K562 (cell line): Measurements from ENCODE around the gene KXD1. TPM values are rescaled to one million over a fixed set of nuclear protein-coding genes. Genes with fewer than 3 reads are reported as not detected.
A peak's percentile ranks its signal among the peaks of the same experiment; 100 is the strongest.

ENCODE experiments used
- ATAC-seq: fragments of 200-7000 bp; cut with Tn5 transposase; 3 replicates; pipeline ENCODE4 v1.9.1; 2020; ENCODE audit warnings: moderate library complexity
- BruUV-seq: library from RNA; stranded (reverse); fragments of 400-500 nt; replicated peaks from 2 replicates; lab custom pipeline; 2021; lab: Mats Ljungman, UMichigan
- CTCF ChIA-PET: fragments of 300-600 bp; formaldehyde crosslinking; extraction: SDS; loops from one replicate; lab custom pipeline; 2021; ENCODE audit warnings: low intra/inter-chr PET ratio; lab: Yijun Ruan, JAX
- POLR2A ChIA-PET: fragments of 300-600, 350-650 bp; sonication (Branson Sonifier 250); formaldehyde crosslinking; extraction: SDS; loops from one replicate; lab custom pipeline; 2021; ENCODE audit warnings: antibody characterized with exemption, inconsistent platforms; lab: Yijun Ruan, JAX
- DNase-seq, 4 experiments: peaks; one replicate each; pipeline versions ENCODE4 v3.0.0 to v3.0.0-alpha.2; 2011 to 2018; ENCODE audit warnings: low spot score in 3 of 4, mixed read lengths in 3 of 4; ENCODE audit errors: extremely low read depth in 1 of 4
- FAIRE-seq: peaks from 2 replicates; lab custom pipeline; 2011; peaks lifted over from hg19 to GRCh38; lab: Jason Lieb, UNC
- H2AFZ ChIP-seq: 2 replicates; pipeline ENCODE4 v1.6.0; 2011; ENCODE audit warnings: low read depth, low read length, control low read depth, inconsistent platforms
- H3K27ac ChIP-seq: fragments of 200-600 bp; 3 replicates; pipeline ENCODE4 v1.8.0; 2011; ENCODE audit warnings: low read depth, mild to moderate bottlenecking, control low read depth, inconsistent platforms, low read length, moderate library complexity, mixed read lengths; ENCODE audit errors: extremely low read depth
- H3K27me3 ChIP-seq, 2 experiments: fragments of 300-600 bp in 1 of 2; 2 replicates in 1 of 2; 3 replicates in 1 of 2; pipeline versions ENCODE4 v1.6.0 to v1.8.0; 2011; ENCODE audit warnings: inconsistent platforms in 2 of 2, low read length in 2 of 2, mild to moderate bottlenecking in 1 of 2, mixed read lengths in 1 of 2, moderate library complexity in 1 of 2; ENCODE audit not compliant: control insufficient read depth in 2 of 2, insufficient read depth in 2 of 2
- H3K36me3 ChIP-seq: fragments of 300-600 bp; 3 replicates; pipeline ENCODE4 v1.8.0; 2011; ENCODE audit warnings: mild to moderate bottlenecking, low read length, inconsistent platforms; ENCODE audit not compliant: control insufficient read depth, insufficient read depth
- H3K4me1 ChIP-seq, 2 experiments: fragments of 200-600 bp in 1 of 2; replicated peaks in 1 of 2; 2 replicates in 1 of 2; 3 replicates in 1 of 2; pipeline versions ENCODE4 v1.5.1 to v1.8.0; 2011; ENCODE audit warnings: inconsistent platforms in 2 of 2, low read length in 2 of 2, mild to moderate bottlenecking in 1 of 2, mixed read lengths in 1 of 2, moderate library complexity in 1 of 2; ENCODE audit not compliant: control insufficient read depth in 2 of 2, insufficient read depth in 2 of 2
- H3K4me2 ChIP-seq: 2 replicates; pipeline ENCODE4 v1.6.1; 2011; ENCODE audit warnings: low read length, control low read depth, inconsistent platforms, mixed read lengths; ENCODE audit not compliant: insufficient read depth
- H3K4me3 ChIP-seq: fragments of 200-600 bp; sonication (generic), shearing (Covaris generic); 2 replicates; pipeline ENCODE4 v1.5.1; 2016; ENCODE audit warnings: control low read depth, inconsistent platforms
- H3K79me2 ChIP-seq: fragments of 200-600 bp; 3 replicates; pipeline ENCODE4 v1.8.0; 2011; ENCODE audit warnings: low read length, inconsistent platforms; ENCODE audit not compliant: control insufficient read depth, insufficient read depth
- H3K9ac ChIP-seq, 2 experiments: 2 replicates each; pipeline versions ENCODE4 v1.6.0 to v1.6.1; 2011; ENCODE audit warnings: low read depth in 2 of 2, low read length in 2 of 2, control low read depth in 1 of 2, inconsistent platforms in 1 of 2, mild to moderate bottlenecking in 1 of 2, mixed read lengths in 1 of 2; ENCODE audit not compliant: insufficient read depth in 1 of 2
- H3K9me1 ChIP-seq: one replicate; pipeline ENCODE4 v1.6.0; 2011; ENCODE audit warnings: inconsistent platforms, mild to moderate bottlenecking, low read length, moderate library complexity; ENCODE audit not compliant: control insufficient read depth, insufficient read depth
- H3K9me3 ChIP-seq: replicated peaks from 2 replicates; pipeline ENCODE4 v1.5.1; 2011; ENCODE audit warnings: low read depth, low read length, inconsistent platforms; ENCODE audit not compliant: control insufficient read depth, insufficient read depth
- H4K20me1 ChIP-seq: replicated peaks from 2 replicates; pipeline ENCODE4 v1.6.1; 2011; ENCODE audit warnings: low read length, inconsistent platforms, mixed read lengths; ENCODE audit not compliant: control insufficient read depth, insufficient read depth
- CREM ChIP-seq: IDR thresholded peaks from 2 replicates; pipeline ENCODE4 v1.6.1; 2014; ENCODE audit warnings: antibody characterized with exemption, low read depth
- ZNF41 ChIP-seq: fragments of 250-450 bp; sonication (Bioruptor Pico); conservative IDR thresholded peaks from 2 replicates; pipeline ENCODE4 v1.4.0; 2020; ENCODE audit warnings: mild to moderate bottlenecking
- WGBS: fragments of 100-300 bp; shearing (Covaris generic); methylation state at CpG from one replicate; pipeline ENCODE4 v1.1.6; 2016; ENCODE audit warnings: low coverage, mixed read lengths; ENCODE audit not compliant: insufficient coverage; ENCODE audit errors: missing lambda C conversion rate; 5-methylcytosine and 5-hydroxymethylcytosine counted together
- in situ Hi-C: fragments of 300-500 bp; cut with MboI; formaldehyde crosslinking; loops from 4 replicates; pipeline ENCODE4 v1.15.0; 2018; ENCODE audit warnings: inconsistent platforms, mixed read lengths
- intact Hi-C: fragments of 100-400 bp; cut with micrococcal nuclease; formaldehyde crosslinking; loops from 2 replicates; pipeline ENCODE4 v1.14.2; 2022
- polyA plus RNA-seq, 8 experiments: library from polyadenylated mRNA; depleted of rRNA in 4 of 8; stranded (reverse) in 5 of 8; unstranded in 3 of 8; fragments of >200 nt; fragmentation: Nextera tagmentation in 2 of 8; fragmentation: Illumina TruSeq in 1 of 8; extraction: Ambion mirVana in 2 of 8; extraction: Trizol in 1 of 8; gene quantifications; 2 replicates each; pipeline versions ENCODE4 v1.2.1 to v1.2.3, GENCODE V29; 2011 to 2014; ENCODE audit warnings: inconsistent platforms in 1 of 8, missing spikeins in 1 of 8
- total RNA-seq, 7 experiments: library from RNA; depleted of rRNA in 6 of 7; stranded (reverse); fragments of >200 nt in 6 of 7; fragmentation: Illumina TruSeq in 2 of 7; extraction: Trizol in 2 of 7; gene quantifications; 2 replicates each; pipeline versions ENCODE4 v1.2.1 to v1.2.3, GENCODE V29; 2011 to 2021; ENCODE audit warnings: low replicate concordance in 1 of 7
- TF ChIP-seq, protein P1 (sequence below): fragments of 200-800 bp; sonication (Bioruptor generic); IDR thresholded peaks from 2 replicates; pipeline ENCODE4 v1.6.1; 2017; ENCODE audit warnings: missing genetic modification characterization, missing compliant biosample characterization
- TF ChIP-seq, protein P2 (sequence below): fragments of 450-650 bp; formaldehyde crosslinking; conservative IDR thresholded peaks from 2 replicates; pipeline ENCODE4 v1.4.0; 2022; ENCODE audit warnings: mild to moderate bottlenecking, missing genetic modification characterization

The KXD1 gene
- total and polyA plus RNA-seq, 9 of the 15 experiments (the other 6 are each of a cell fraction or from before 2014, with no cell fraction given): 21.9 to 210 (median 118) TPM

DNA sequence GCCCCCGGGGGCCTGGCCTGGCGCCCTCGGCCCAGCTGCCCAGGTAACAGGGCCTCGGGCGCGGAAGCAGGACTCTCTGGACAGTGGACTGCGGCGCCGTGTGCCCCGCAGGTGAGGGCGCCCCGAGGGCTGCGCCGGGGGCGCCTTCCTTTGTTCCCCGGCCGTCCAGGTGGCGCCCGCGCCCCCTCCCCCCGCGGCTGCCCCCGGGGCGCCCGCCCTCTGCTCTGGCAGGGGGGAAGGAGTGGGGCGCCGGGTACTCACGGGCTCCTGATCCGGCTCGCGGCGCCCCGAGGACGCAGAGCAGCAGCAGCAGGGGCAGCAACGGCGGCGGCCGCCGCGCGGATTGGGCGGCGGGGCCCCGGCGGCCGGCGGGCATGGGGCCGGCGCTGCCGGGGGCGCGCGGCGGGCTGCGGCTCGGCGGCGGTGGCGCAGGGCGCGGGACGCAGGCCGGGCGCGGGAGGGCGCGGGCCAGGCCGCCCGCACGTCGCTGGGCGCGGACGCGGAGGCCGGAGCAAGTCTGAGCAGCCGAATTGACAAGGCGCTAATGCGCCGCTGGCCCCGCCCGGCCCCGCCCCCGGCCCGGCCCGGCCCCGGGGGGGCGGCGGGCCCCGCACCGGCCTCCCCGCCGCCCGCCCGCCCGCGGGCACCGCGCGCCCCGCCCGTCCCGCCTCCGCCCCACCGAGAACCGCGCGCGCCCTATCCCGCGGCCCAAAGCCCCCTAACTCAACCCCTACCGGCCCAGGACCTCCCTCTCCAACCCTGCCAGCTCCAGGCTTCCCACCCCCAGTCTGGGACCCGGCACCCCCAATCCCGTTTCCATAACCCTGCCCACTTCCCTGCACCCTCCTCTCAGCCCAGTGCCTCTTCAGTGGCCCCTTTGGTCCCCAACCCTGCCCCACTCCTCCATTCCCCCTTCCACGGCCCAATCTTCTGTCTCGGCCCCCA is 48.9 kb downstream of the KXD1 start, which contains the start of gene CRLF1:
CRLF1 (minus strand) TSS at position 519 of the 945 bp plus-strand sequence; CDS start at position 376, 143 bp downstream.
- no peak within 1 kb of the TSS; a peak in 1 of 4 replicates for H3K9ac ChIP-seq
- intact Hi-C loops (no loop called here), in situ Hi-C loops (no loop called here)
- H4K20me1 ChIP-seq: peaks cover 25% of the 10 kb centered on the region
- no peak within 1 kb of the TSS for H3K4me2 ChIP-seq
- FAIRE-seq: no peak
- no TSS peak for BruUV-seq
- peaks cover 0 to 58% of the 10 kb centered on the region in 2 experiments; a peak in 2 of 5 replicates for H3K4me1 ChIP-seq
- no peaks in the 10 kb centered on the region for H3K36me3 ChIP-seq
- H2AFZ ChIP-seq: no peak within 1 kb of the TSS
- TF ChIP-seq, protein P1, sequence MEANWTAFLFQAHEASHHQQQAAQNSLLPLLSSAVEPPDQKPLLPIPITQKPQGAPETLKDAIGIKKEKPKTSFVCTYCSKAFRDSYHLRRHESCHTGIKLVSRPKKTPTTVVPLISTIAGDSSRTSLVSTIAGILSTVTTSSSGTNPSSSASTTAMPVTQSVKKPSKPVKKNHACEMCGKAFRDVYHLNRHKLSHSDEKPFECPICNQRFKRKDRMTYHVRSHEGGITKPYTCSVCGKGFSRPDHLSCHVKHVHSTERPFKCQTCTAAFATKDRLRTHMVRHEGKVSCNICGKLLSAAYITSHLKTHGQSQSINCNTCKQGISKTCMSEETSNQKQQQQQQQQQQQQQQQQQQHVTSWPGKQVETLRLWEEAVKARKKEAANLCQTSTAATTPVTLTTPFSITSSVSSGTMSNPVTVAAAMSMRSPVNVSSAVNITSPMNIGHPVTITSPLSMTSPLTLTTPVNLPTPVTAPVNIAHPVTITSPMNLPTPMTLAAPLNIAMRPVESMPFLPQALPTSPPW (CRISPR knock-in tag): peak; percentile 37
- TF ChIP-seq CREM (no peak), ZNF41 (CRISPR knock-in tag) (no peak)
- TF ChIP-seq, protein P2, sequence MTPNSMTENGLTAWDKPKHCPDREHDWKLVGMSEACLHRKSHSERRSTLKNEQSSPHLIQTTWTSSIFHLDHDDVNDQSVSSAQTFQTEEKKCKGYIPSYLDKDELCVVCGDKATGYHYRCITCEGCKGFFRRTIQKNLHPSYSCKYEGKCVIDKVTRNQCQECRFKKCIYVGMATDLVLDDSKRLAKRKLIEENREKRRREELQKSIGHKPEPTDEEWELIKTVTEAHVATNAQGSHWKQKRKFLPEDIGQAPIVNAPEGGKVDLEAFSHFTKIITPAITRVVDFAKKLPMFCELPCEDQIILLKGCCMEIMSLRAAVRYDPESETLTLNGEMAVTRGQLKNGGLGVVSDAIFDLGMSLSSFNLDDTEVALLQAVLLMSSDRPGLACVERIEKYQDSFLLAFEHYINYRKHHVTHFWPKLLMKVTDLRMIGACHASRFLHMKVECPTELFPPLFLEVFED: no peak
- no peak within 1 kb of the TSS for H3K4me3 ChIP-seq
- WGBS: 1% methylated on average over 27 of the region's 116 CpGs
- CTCF ChIA-PET: no interaction called here
- peak in 3 of 4 experiments; percentile 44 to 78 (median 74) for DNase-seq
- ATAC-seq: no peak
- H3K27me3 ChIP-seq: peaks cover 38 to 64% of the 10 kb centered on the region in 2 experiments
- H3K9me3 ChIP-seq: no peaks in the 10 kb centered on the region
- H3K9me1 ChIP-seq: no peaks in the 10 kb centered on the region
- POLR2A ChIA-PET: no interaction called here
- H3K27ac ChIP-seq: no peak within 1 kb of the TSS
- H3K79me2 ChIP-seq: no peaks in the 10 kb centered on the region
